Right ventricle myocardium inferior (tissue), 1 donor: Measurements from ENCODE around the gene ITGB5. TPM values are rescaled to one million over a fixed set of nuclear protein-coding genes. Genes with fewer than 3 reads are reported as not detected.
"Not testable (repeated sequence)": the region's sequence is repeated elsewhere in the genome, so short reads cannot be mapped to it uniquely, and the experiment has no call there.

ENCODE experiments used
- ATAC-seq: fragments of 200-7000 bp; cut with Tn5 transposase; one replicate; pipeline ENCODE4 v1.9.1; 2020; ENCODE audit warnings: mild to moderate bottlenecking, moderate library complexity
- DNase-seq: peaks from one replicate; pipeline ENCODE4 v3.0.0; 2021; ENCODE audit errors: missing footprints
- intact Hi-C: fragments of 100-400 bp; cut with DNase I; formaldehyde crosslinking; loops from one replicate; pipeline ENCODE4 v1.11.0; 2022
- total RNA-seq: library from RNA; stranded (reverse); fragmentation: NEBNext Ultra II Directional; extraction: Animal tissue kit (Norgen Biotek cat#: 25700); gene quantifications from one replicate; pipeline ENCODE4 v1.2.1, GENCODE V29; 2021
- donor health status: DM: no; HTN: yes; CAD: no; lungs with severe emphysema.

The ITGB5 gene
- total RNA-seq, 1 donor from 2014 or later, result 109 TPM

- intact Hi-C loops, result loop anchor here (5.0 kb wide), 1 partner anchor 46 kb away; no protein-coding TSS in a partner anchor
- DNase-seq (no peak), ATAC-seq (peak; percentile 33)
Measured at GRCh38 chr3:124786511-124787241, 100.5 kb downstream of the ITGB5 start.

GRCh38 chr3:124785973-124786372 lies 101.2 kb downstream of the ITGB5 start:
- ATAC-seq, result no peak
- intact Hi-C loops, result loop anchor here (5.0 kb wide), 1 partner anchor 46 kb away; no protein-coding TSS in a partner anchor

GRCh38 chr3:124784686-124785382 lies 102.3 kb downstream of the ITGB5 start:
- no peak for DNase-seq
- no peak for ATAC-seq
- intact Hi-C loops, result loop anchor here (5.0 kb wide), 1 partner anchor 47 kb away; no protein-coding TSS in a partner anchor

More at GRCh38 chr3:124785973-124786372, 101.2 kb downstream of the ITGB5 start:
- no peak for DNase-seq

GRCh38 chr3:124783696-124784095 lies 103.5 kb downstream of the ITGB5 start:
- DNase-seq, result no peak
- intact Hi-C loops, result no loop called here

GRCh38 chr3:124782377-124782712 lies 104.8 kb downstream of the ITGB5 start:
- ATAC-seq, intact Hi-C loops: not testable (repeated sequence)

More at GRCh38 chr3:124783696-124784095, 103.5 kb downstream of the ITGB5 start:
- no peak for ATAC-seq

GRCh38 chr3:124781476-124782376 lies 105.4 kb downstream of the ITGB5 start:
- DNase-seq, result no peak
- ATAC-seq, result no peak
- intact Hi-C loops, result no loop called here

More at GRCh38 chr3:124782377-124782712, 104.8 kb downstream of the ITGB5 start:
- DNase-seq, result not testable (repeated sequence)

GRCh38 chr3:124780761-124781475 lies 106.2 kb downstream of the ITGB5 start:
- ATAC-seq (peak; percentile 92), DNase-seq (peak; percentile 92)
- intact Hi-C loops, result no loop called here

GRCh38 chr3:124780356-124780755 lies 106.8 kb downstream of the ITGB5 start:
- ATAC-seq, result peak; percentile 85
- DNase-seq, result peak; percentile 85
- intact Hi-C loops, result no loop called here

GRCh38 chr3:124779751-124780191 lies 107.4 kb downstream of the ITGB5 start:
- DNase-seq (no peak), ATAC-seq (no peak)

GRCh38 chr3:124779116-124779515 lies 108.0 kb downstream of the ITGB5 start:
- no peak for ATAC-seq
- no peak for DNase-seq
- intact Hi-C loops, result no loop called here

More at GRCh38 chr3:124779751-124780191, 107.4 kb downstream of the ITGB5 start:
- intact Hi-C loops, result no loop called here

GRCh38 chr3:124777762-124778470 lies 109.2 kb downstream of the ITGB5 start:
- intact Hi-C loops, result no loop called here
- DNase-seq (no peak), ATAC-seq (no peak)

GRCh38 chr3:124776856-124777255 lies 110.3 kb downstream of the ITGB5 start:
- ATAC-seq (no peak), DNase-seq (no peak)
- intact Hi-C loops, result no loop called here

- DNase-seq (no peak), ATAC-seq (no peak)
- intact Hi-C loops, result no loop called here
Measured at GRCh38 chr3:124775877-124776276, 111.3 kb downstream of the ITGB5 start.

- DNase-seq (no peak), ATAC-seq (no peak)
- intact Hi-C loops, result loop anchor here (5.0 kb wide), 1 partner anchor 37 kb away; no protein-coding TSS in a partner anchor
Measured at GRCh38 chr3:124774841-124775402, 112.2 kb downstream of the ITGB5 start.

GRCh38 chr3:124774327-124774718 lies 112.8 kb downstream of the ITGB5 start:
- ATAC-seq, result peak; percentile 51
- no peak for DNase-seq
- intact Hi-C loops, result loop anchor here (5.0 kb wide), 1 partner anchor 38 kb away; no protein-coding TSS in a partner anchor

- intact Hi-C loops, result loop anchor here (2.0 to 5.0 kb wide), 2 partner anchors 39 to 113 kb away; partner anchors contain the start of gene ITGB5
- DNase-seq (no peak), ATAC-seq (no peak)
Measured at GRCh38 chr3:124773351-124774326, 113.5 kb downstream of the ITGB5 start.
